ENCODE data around the gene CPM. TPM values are rescaled to one million over a fixed set of nuclear protein-coding genes. Genes with fewer than 3 reads are reported as not detected.
A peak's percentile ranks its signal among the peaks of the same experiment; 100 is the strongest.

Gene CPM
- polyA plus RNA-seq, 2 of the 4 experiments (the other 2 are of a cell fraction): 3.7 to 6.8 TPM

GRCh38 chr12:68975811-68976210 is 42.8 kb upstream of the CPM start:
- H3K27ac ChIP-seq: no peak overlapping the region
- no peak overlapping the region for H3K4me2 ChIP-seq
- H3K9me3 ChIP-seq: no peaks in the 10 kb centered on the region
- H3K4me3 ChIP-seq: no peak overlapping the region
- DNase-seq (ENCODE audit: low read depth in 1 of 2, low spot score in 1 of 2) (no peak), FAIRE-seq (no peak), ATAC-seq (no peak)
- ChIA-PET POLR2A (no interaction called here), CTCF (no interaction called here)
- WGBS (ENCODE audit: missing lambda C conversion rate): 61% methylated on average over 3 of the region's 3 CpGs
- H3K4me1 ChIP-seq: peaks cover 22% of the 10 kb centered on the region; the same call in 2 of the 3 replicates
- TF ChIP-seq MAX (IDR thresholded peaks at IDR 0.05): no peak
- no peak for TF ChIP-seq HDAC2 (IDR thresholded peaks at IDR 0.05)
- no peak for TF ChIP-seq HOXA7 (CRISPR knock-in tag; IDR thresholded peaks at IDR 0.05)
- no peak for TF ChIP-seq USF2 (IDR thresholded peaks at IDR 0.05)
- TF ChIP-seq EHF (CRISPR knock-in tag; IDR thresholded peaks at IDR 0.05): no peak
- TF ChIP-seq RCOR1 (IDR thresholded peaks at IDR 0.05; ENCODE audit: low read depth, low read length): no peak
- no peak for TF ChIP-seq E2F6 (IDR thresholded peaks at IDR 0.05; ENCODE audit: borderline replicate concordance, low read depth)
- no peak for TF ChIP-seq ZNF302 (CRISPR knock-in tag; IDR thresholded peaks at IDR 0.05)
- TF ChIP-seq BCL3 (IDR thresholded peaks at IDR 0.05): no peak
- no peak for TF ChIP-seq HEYL (CRISPR knock-in tag; IDR thresholded peaks at IDR 0.05)
- TF ChIP-seq RFX5 (IDR thresholded peaks at IDR 0.05): no peak
- no peak for TF ChIP-seq HOXB5 (CRISPR knock-in tag; IDR thresholded peaks at IDR 0.05)
- no peak for TF ChIP-seq FOXS1 (CRISPR knock-in tag; IDR thresholded peaks at IDR 0.05)
- no peak for TF ChIP-seq ATOH8 (CRISPR knock-in tag; IDR thresholded peaks at IDR 0.05; ENCODE audit: low read depth)

GRCh38 chr12:68972595-68972994 is 39.6 kb upstream of the CPM start:
- Histone ChIP-seq H3K9me3 (no peaks in the 10 kb centered on the region), H3K4me3 (no peak overlapping the region), H3K4me2 (no peak overlapping the region), H3K27ac (no peak overlapping the region), H3K4me1 (peaks cover 22% of the 10 kb centered on the region; the same call in 2 of the 3 replicates)
- TF ChIP-seq PHF8 (IDR thresholded peaks at IDR 0.05; ENCODE audit: borderline replicate concordance, low read depth) (no peak), CBX8 (IDR thresholded peaks at IDR 0.05) (no peak), SMC3 (IDR thresholded peaks at IDR 0.05) (no peak), RAD21 (conservative IDR thresholded peaks at IDR 0.05 in 1 of 2, IDR thresholded peaks at IDR 0.05 in 1 of 2) (no peak), MAFK (IDR thresholded peaks at IDR 0.05; ENCODE audit: partially characterized antibody) (no peak)
- ChIA-PET POLR2A (no interaction called here), CTCF (no interaction called here)
- no peak; a peak in 1 of 6 replicates for ATAC-seq
- WGBS (ENCODE audit: missing lambda C conversion rate): 65% methylated on average over 2 of the region's 2 CpGs
- FAIRE-seq: no peak
- no peak for DNase-seq (ENCODE audit: low read depth in 1 of 2, low spot score in 1 of 2)

GRCh38 chr12:68971404-68971803 is 38.4 kb upstream of the CPM start:
- WGBS (ENCODE audit: missing lambda C conversion rate): 70% methylated on average over 8 of the region's 8 CpGs
- DNase-seq (ENCODE audit: low read depth in 1 of 2, low spot score in 1 of 2): peak; percentile 10 to 19
- POLR2A ChIA-PET: interaction anchor here (1.4 kb wide), 1 partner anchor 39 kb away, joined by 3 read pairs; the partner anchor contains the start of gene CPM
- FAIRE-seq: no peak
- CTCF ChIA-PET: interaction anchor here (0.6 to 1.1 kb wide), 4 partner anchors 11 to 1053 kb away, joined by 3 to 5 read pairs (median 3); no protein-coding TSS in a partner anchor
- no peak; a peak in 1 of 6 replicates for ATAC-seq
- Histone ChIP-seq H3K4me2 (peak overlapping the region; percentile 18; the same call in 1 of the 3 replicates), H3K27ac (peak overlapping the region in 1 of 2 experiments; percentile 57; a peak in 2 of 6 replicates), H3K4me3 (no peak overlapping the region), H3K4me1 (peaks cover 13% of the 10 kb centered on the region; the same call in 2 of the 3 replicates), H3K9me3 (no peaks in the 10 kb centered on the region)
- no peak for TF ChIP-seq HEYL (CRISPR knock-in tag; IDR thresholded peaks at IDR 0.05)
- TF ChIP-seq FOSL2 (IDR thresholded peaks at IDR 0.05): 0 out of 2 replicates have a peak, but pooled peaks have one; percentile 48
- peak; percentile 65 for TF ChIP-seq FOSL2 (CRISPR knock-in tag; IDR thresholded peaks at IDR 0.05)
- TF ChIP-seq JUNB (IDR thresholded peaks at IDR 0.05): peak; percentile 64

Data from A549 (cell line).